ENCODE results near the gene ZSWIM2.

Gene ZSWIM2

GRCh38 chr2:186874713-186875112 is 25.7 kb upstream of the ZSWIM2 start:
- POLR2A ChIA-PET = no interaction called here
- no peak for DNase-seq (ENCODE audit: extremely low spot score)
- TF ChIP-seq, protein P1, sequence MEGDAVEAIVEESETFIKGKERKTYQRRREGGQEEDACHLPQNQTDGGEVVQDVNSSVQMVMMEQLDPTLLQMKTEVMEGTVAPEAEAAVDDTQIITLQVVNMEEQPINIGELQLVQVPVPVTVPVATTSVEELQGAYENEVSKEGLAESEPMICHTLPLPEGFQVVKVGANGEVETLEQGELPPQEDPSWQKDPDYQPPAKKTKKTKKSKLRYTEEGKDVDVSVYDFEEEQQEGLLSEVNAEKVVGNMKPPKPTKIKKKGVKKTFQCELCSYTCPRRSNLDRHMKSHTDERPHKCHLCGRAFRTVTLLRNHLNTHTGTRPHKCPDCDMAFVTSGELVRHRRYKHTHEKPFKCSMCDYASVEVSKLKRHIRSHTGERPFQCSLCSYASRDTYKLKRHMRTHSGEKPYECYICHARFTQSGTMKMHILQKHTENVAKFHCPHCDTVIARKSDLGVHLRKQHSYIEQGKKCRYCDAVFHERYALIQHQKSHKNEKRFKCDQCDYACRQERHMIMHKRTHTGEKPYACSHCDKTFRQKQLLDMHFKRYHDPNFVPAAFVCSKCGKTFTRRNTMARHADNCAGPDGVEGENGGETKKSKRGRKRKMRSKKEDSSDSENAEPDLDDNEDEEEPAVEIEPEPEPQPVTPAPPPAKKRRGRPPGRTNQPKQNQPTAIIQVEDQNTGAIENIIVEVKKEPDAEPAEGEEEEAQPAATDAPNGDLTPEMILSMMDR (IDR thresholded peaks at IDR 0.05; ENCODE audit: control extremely low read depth, extremely low read depth, low read depth, missing control alignments) = no peak
- CTCF ChIA-PET = no interaction called here

- no peak for DNase-seq (ENCODE audit: extremely low spot score)
- POLR2A ChIA-PET = no interaction called here
- CTCF ChIA-PET = interaction anchor here (1.0 to 2.4 kb wide), 3 partner anchors 9 to 11 kb away, joined by 3 to 8 read pairs (median 3); no protein-coding TSS in a partner anchor
- TF ChIP-seq, protein P1 (IDR thresholded peaks at IDR 0.05; ENCODE audit: control extremely low read depth, extremely low read depth, low read depth, missing control alignments) = no peak
Observed at GRCh38 chr2:186871881-186872280, 22.9 kb upstream of the ZSWIM2 start.

DNA sequence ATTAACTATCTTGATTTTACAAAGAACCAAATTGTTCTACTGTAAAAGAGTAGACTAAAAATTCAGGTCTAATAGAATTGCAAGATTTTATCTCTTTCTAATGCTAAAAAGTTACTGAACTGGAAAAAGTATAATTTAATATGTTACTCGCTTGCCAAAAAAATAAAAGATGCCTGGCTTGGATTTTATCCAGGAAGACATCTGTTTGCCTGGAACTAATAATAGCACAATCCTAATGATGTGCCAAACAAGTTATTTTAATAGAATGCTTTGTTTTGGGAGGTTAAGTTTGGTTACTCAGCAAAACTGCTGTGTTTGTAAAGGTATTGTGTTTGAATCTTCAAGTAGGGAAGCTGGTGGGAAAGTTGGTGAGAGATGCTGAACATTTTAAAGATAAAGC is 19.4 kb upstream of the ZSWIM2 start:
- ChIA-PET CTCF (interaction anchor here (0.7 kb wide), 1 partner anchor 11 kb away, joined by 3 read pairs; no protein-coding TSS in a partner anchor), POLR2A (no interaction called here)
- TF ChIP-seq, protein P1 (IDR thresholded peaks at IDR 0.05; ENCODE audit: control extremely low read depth, extremely low read depth, low read depth, missing control alignments) = no peak
- no peak for DNase-seq (ENCODE audit: extremely low spot score)

DNA sequence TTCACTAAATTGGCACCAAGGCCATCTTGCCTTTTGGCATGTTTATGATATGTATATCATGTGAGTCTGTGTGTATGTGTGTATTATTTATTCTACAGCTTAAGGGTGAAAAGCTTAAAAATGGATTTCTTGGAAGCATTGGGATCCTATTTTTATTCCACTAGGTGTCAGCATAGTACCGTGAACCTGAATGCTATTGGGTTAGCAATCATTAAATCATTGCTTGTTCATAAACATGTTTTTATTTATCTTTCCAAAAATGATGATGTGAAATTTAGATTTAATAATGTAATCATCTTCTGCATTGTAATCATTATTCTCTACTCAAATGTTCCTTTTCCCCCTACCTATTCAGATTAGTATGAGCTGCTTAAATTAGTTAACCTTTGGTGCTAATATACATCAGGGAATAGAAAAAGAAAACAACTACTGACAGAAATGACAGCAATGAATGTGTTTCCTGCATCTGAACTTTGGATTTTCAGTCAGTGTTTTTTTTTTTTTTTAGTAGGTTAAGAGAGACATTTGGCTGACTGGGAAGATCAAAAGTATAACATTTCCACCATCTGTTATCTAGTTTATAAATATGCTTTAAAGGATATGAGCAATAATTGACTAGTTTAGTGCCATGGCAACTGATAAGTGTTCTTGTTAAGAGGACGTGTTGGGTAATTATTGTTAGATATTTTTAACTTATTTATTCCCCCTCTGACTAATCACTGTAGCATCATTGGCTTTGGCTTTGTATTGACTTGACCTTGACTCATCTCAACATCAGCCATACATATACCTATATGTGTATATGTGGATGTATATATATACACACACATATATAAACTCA is 14.1 kb upstream of the ZSWIM2 start:
- peak; percentile 13 for DNase-seq (ENCODE audit: extremely low spot score)
- ChIA-PET CTCF (interaction anchor here (0.7 to 1.7 kb wide), 16 partner anchors 8 to 980 kb away, joined by 3 to 11 read pairs (median 4); partner anchors contain the start of genes CALCRL and ZSWIM2), POLR2A (no interaction called here)
- TF ChIP-seq, protein P1 (IDR thresholded peaks at IDR 0.05; ENCODE audit: control extremely low read depth, extremely low read depth, low read depth, missing control alignments) = peak; percentile 60

GRCh38 chr2:186855216-186855615 is 6.2 kb upstream of the ZSWIM2 start:
- no peak for DNase-seq (ENCODE audit: extremely low spot score)
- TF ChIP-seq, protein P1 (IDR thresholded peaks at IDR 0.05; ENCODE audit: control extremely low read depth, extremely low read depth, low read depth, missing control alignments) = no peak
- CTCF ChIA-PET = interaction anchor here (2.3 kb wide), 1 partner anchor 593 kb away, joined by 6 read pairs; the partner anchor contains the start of gene CALCRL
- POLR2A ChIA-PET = no interaction called here

DNA sequence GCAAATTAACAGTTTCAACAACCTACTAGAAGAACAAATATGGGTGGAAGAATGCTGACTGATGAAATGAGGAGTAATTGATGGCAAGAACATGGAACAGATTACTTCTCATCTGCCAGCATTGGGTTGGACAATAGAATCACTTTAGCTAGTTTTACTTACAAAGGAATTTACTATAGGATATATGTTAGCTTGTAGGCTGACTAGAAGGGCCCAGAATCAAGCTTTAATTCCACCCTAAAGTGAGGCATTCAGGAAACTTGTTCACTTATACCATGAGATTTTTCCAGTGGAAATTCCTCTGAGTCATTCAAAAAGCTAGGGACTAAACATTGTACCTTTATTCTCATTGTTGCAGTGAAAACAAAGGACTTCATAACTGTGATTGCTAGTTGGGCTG is 5.0 kb upstream of the ZSWIM2 start:
- no peak for DNase-seq (ENCODE audit: extremely low spot score)
- ChIA-PET CTCF (no interaction called here), POLR2A (no interaction called here)
- TF ChIP-seq, protein P1 (IDR thresholded peaks at IDR 0.05; ENCODE audit: control extremely low read depth, extremely low read depth, low read depth, missing control alignments) = no peak
